Measurements from ENCODE around the gene SMG5.

GRCh38 chr1:156303241-156303640, 20.6 kb upstream of the SMG5 start:
- TF ChIP-seq CTCF (conservative IDR thresholded peaks at IDR 0.05 in 1 of 2, IDR thresholded peaks at IDR 0.05 in 1 of 2; ENCODE audit: low read depth in 1 of 2, low read length in 2 of 2) (no peak), EZH2 (IDR thresholded peaks at IDR 0.05; ENCODE audit: low read length, missing control alignments) (no peak)
